HG03097 (cell line): Measurements from ENCODE around the gene CPVL.
"Not testable (repeated sequence)": the region's sequence is repeated elsewhere in the genome, so short reads cannot be mapped to it uniquely, and the experiment has no call there.

ENCODE experiments used
- ATAC-seq: cut with Tn5 transposase; IDR thresholded peaks from one replicate; pipeline ENCODE4 v1.9.1; 2021; ENCODE audit not compliant: unreplicated experiment, low FRiP score

Gene CPVL

DNA sequence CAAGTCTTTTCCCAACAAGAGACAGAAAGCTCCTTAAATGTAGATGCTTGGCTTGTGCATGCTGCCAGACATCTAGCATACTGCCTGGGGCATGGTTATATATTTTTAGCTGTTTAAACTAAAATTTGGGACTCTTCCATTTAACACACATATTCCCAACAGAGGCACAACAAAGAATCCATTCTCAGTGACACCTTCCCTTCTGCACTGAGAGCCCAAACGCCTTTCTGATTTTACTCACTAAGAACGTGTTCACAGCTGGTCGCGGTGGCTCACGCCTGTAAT is 49.9 kb downstream of the CPVL start:
- no peak for ATAC-seq

DNA sequence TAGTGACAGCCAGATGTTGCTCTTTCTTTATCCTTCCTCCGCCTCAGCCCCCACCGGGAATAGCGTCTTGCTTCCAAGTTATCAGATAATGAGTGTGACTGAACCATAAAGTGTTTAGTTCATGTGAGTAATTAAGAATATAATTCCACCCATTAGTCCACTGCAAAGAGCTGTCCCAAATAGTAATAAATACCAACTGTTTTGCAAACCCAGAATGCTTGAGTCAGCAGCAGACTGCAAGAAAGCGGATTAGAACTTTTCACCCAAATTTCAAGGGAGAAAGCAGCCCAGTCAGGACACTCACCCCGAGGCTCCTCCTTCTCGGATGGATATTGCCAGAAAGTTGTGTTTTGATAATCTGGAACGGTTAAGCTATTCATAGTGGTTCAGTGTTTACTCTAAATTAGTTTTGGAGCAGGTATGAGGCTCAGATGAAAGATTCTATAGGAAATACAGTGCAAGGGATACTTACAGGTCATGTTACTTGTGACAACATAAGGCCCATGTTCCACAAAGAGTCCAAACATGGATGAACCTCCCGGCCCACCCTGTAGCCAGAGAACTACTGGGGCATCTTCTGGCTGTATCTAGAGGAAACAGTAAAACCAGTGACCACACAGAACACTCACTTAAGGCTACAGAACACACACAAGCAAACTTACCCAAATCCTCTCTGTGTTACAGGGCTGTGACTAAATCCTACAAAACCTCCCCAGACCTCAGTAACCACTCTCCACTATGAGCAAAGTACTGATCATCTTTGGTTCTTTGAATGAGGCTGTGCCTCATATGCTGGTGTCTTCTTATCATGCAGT is 50.5 kb downstream of the CPVL start:
- ATAC-seq, result no peak

GRCh38 chr7:29093091-29093490 is 53.2 kb downstream of the CPVL start:
- not testable (repeated sequence) for ATAC-seq

DNA sequence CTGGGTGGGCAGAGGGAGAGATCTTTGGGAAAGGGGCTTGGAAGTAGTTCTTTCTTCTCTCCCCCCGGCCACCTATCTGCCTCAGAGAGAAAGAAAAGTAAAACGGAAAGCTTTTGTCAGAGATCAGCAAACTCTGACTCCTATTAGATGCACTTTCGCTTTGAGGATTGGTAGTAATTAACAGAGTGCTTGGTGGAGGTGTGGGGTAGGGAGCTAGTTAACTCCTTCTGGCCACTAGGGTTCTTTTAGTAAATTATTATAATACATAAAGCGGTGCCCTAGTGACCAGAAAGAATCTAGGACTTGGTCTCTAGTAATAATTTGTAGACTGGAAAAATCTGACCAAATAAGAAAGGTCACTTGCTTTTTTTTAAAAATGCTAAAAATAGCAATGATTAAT is 54.6 kb downstream of the CPVL start:
- ATAC-seq, result peak; percentile 96

GRCh38 chr7:29090836-29091601 is 55.3 kb downstream of the CPVL start:
- ATAC-seq, result peak; percentile 28

DNA sequence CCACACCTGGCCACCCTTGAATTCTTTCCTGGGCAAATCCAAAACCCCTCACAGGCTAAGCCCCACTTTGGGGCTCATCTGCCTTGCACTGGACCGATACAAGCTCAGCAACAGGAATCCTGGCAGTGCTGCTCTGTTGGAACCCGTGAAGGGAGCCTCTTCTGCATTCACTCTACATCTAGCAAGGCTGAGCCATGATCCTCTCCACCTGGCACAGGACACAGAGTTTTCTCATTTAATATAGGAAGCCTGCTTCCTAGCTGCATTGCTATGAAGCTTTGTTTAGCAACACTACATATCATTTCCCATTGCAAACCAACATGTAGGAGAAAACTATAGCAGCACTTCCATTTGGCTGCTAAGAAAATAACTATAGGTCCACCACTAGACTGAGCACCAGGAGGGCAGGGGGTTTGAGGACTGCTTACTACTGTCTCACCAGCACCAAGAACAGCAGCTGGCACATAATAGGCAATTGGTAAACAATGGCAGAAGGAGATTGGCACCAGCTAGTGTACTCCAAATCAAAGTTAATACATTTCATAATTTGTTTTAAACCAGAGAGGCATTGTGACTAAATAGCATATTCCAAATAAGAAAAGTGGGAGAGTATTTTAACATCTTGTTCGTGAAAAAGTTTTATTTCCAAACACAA is 56.1 kb downstream of the CPVL start:
- no peak for ATAC-seq

DNA sequence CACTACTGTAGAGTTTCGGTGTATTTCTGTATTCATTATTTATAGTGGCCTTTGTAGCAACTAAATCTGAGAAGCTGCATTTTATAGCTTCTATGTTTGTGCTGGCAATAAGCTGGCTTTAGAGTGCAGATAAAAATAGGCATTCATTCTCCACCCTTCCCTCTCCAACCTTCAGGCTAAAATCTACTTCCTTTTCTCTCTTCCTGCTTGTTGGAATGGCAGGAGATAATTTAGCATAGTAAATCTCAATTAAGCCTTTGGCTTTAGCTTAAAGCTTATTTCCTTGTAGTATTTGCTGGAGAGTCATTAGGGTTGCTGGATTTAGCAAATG is 58.5 kb downstream of the CPVL start:
- ATAC-seq, result no peak

GRCh38 chr7:29086545-29086944 is 59.8 kb downstream of the CPVL start:
- ATAC-seq, result no peak

GRCh38 chr7:29084832-29085231 is 61.5 kb downstream of the CPVL start:
- ATAC-seq, result peak; percentile 91

DNA sequence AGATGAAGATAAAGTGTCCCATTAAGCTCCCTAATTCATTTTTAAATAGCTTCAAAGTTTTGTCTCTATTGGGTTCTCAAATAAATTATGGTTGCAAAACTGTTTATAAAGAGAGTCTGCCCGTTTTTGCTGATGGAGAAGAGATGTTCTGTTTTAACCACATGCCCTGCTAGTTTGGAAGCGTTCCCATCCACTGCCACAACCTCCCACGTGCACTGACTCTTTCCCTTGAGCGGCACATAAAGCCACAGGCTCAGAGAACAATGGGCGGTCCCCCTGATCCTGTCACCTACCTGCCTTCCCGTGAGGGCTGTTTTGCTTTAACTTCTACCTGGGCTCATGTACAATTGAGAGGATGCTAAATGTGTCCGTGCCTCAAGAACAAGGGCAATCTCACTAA is 65.5 kb downstream of the CPVL start:
- no peak for ATAC-seq

DNA sequence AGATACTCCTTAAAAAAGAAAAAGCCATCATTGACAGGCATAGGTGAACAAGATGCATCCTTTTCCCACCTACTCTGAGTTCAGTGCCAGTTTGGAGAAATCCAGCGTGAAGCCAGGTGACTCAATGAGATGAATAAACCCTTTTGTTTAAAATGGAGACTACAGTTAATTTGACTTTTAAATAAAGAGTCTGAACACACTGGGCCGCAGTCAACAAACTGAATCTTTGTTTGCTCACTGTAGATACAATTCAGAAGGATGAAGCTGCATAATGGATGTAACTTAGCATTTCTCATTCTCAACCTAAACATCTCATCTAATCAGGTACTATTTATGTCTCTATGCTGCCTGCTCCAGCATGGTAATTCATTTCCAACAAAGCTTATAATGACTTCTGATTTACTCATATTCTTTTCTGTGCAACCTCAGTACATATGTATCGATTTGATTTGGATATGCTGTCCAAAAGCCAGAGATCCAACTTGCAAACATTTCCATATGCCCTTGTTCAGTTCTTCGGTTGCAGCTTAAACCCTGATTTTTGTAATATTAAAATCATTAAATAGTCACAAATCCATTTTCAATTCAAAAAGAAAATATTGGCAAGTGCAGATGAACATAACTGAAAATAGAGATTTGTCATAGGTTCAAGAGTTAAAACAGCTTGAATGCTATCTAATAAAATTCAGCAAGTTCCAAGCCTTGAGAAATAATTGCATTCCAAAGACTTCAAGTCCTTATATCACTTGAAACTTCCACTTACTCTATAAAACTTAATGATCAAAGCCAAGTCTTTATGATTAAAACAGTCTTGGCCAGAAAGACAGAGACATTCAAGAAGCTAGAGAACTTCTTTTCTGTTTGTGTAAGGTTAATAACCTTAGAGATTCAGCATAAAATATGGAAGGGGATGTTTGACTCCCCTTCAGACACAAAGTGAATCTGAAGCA is 67.8 kb downstream of the CPVL start:
- ATAC-seq, result no peak

GRCh38 chr7:29077854-29078253 is 68.5 kb downstream of the CPVL start:
- ATAC-seq, result no peak

- ATAC-seq, result no peak
These were observed 69.2 kb downstream of the CPVL start for GRCh38 chr7:29077176-29077575.

DNA sequence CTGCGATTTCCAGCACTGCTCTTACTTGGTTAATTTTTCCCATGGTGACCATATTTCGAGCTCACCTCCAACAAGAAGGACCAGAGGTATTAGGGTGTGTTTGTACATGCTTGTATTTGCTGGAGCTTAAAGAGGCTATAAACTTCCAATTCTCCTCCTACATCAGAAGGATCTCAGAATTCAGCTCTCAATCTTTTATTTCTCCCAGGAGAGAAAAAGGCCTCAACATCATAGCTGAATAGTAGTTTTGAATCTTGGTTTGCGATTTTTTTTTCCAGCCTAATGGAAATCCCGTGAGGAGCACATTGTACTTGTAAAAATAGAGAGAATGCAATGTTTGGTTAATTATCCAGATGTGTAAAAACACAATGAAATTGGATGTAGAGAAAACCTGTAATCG is 69.7 kb downstream of the CPVL start:
- no peak for ATAC-seq

DNA sequence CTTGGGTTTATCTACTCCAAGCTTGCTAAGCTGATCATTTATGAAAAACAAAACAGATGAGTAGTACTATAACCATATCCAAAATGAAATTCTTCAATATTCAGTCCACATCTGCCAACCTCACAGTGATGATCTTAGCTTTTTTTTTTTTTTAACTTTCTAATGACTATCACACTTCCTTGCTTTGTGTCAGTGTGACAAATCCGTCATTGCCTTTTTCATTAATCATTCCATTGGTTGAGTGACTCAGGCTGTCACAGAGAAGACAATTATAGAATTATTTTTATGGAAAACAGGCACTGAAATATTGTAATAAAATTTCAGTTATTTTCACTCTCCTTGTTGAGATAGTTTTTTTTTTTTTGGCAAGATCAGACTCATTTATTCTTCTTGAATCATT is 70.7 kb downstream of the CPVL start:
- no peak for ATAC-seq

DNA sequence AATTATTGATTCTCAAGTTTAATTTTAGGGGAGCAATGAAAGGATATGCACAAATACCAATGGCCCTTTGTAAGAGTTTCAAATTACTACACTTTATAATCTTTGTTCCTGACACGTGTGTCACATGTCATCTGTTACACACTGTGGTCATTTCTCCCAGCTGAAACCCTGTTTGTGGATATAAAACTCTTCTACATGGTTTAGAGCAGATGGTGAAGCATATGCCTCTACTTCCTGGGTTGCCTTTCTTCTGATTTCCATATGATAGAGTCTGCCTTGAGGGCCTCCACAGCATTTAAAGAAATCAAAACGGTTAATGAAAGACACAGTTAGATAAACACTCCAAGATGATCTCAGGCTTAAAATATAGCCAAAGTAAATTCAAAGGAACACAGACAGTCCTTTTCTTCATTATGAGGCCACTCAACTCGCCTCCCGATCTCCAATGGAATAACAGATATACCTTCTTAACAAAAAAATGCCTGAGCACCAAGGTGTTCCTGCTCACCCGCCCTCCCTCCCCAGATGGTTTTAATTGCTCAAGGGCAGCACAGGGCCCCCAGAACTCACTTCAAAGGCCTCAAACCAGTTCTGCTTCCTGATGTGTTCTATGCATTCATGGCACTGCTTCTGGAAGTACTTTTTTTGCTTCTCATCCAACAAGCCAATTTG is 75.0 kb downstream of the CPVL start:
- no peak for ATAC-seq

- no peak for ATAC-seq
These were observed 79.7 kb downstream of the CPVL start for GRCh38 chr7:29066641-29067040.

DNA sequence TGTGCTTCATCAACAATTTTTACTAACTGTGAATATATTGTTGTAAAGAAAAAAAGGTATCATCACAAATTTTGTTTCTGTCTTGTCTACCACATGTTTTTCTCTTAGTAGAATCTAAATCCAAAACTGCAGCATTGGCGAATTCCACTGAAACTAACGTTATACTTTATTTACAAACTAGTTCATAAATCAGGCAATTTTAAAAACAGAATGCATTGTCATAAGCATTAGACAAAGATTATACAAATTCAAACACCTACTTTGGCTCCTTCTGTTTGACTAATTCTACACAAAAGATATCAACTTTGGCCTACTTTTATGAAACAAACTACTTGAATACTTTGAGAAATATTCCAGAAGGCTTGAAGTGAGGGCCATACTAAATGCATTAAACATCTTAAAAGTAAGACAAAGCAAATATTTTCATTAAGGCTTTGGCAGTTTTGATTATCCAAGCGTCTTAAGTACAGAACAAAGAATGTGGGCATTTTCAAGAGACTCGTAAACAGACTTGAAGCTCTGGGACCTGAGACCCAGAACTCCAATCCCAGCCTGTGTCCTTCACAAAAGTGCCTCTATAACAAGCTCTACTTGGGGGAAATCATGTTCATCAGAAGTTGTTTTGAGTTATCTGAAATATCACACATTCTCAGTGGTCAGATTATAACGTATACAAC is 81.0 kb downstream of the CPVL start:
- no peak for ATAC-seq

DNA sequence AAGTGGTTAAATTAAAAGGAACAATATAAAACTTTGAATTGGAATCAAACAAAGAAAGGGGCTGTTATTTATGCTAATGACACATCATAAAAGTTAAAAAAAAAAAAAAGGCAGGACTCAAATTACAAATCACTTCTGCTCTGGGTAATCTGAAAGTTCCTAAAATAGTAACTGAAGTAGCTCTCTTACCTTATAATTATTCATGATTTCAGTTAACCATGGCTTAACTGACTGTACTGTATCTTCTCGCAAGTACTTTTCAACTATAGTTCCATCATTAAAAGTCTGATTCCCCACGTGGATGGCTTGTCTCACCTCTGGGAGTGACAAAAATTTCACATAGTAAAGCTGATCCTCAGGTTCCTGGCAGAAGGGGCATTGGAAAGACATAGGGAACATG is 82.5 kb downstream of the CPVL start:
- ATAC-seq, result no peak

DNA sequence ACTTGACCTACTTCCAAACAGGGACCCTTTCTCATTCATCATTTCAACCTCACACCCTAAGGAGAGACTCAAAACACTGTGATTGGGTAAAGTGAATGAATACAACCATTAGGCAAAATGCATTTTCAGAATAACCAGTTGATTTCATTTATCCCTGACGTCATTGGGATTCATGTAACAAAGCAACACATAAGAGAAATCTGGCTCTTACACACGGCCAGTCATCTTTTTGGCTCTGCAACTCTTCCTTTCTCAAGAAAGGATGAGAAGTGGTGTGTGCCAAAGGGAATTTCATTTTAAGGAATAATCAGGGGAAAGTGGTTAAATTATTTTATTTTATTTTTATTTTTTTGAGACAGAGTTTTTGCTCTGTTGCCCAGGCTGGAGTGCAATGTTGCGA is 83.1 kb downstream of the CPVL start:
- no peak for ATAC-seq
